Stimulated activated naive CD4-positive, alpha-beta T cell (primary cell): ENCODE measurements around the gene SV2B.
A peak's percentile ranks its signal among the peaks of the same experiment; 100 is the strongest.
"Not testable (repeated sequence)": the region's sequence is repeated elsewhere in the genome, so short reads cannot be mapped to it uniquely, and the experiment has no call there.

Experiments used
- DNase-seq, 6 experiments: peaks; one replicate each; lab custom pipeline; 2025; lab: John Stamatoyannopoulos, UW

SV2B gene

DNA sequence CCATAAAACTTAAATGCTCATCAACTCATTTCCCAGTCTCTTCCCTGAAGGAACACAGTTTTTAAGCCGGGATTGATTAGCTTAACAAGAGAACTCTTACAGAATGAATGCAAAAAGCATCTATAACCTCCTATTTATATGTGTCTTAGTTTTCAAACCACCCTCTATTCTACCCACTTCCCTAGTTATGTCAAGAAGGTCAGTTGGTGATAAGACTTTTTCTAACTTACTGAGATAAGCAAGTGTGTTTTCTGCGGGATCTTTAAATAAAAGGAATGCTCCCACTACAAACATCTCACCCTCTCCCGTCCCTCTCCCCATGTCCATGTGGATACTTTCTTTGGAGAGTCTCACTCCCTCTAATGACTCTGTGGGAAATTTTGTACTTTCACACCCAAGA, 218.5 kb downstream of the SV2B start:
- DNase-seq: no peak

DNA sequence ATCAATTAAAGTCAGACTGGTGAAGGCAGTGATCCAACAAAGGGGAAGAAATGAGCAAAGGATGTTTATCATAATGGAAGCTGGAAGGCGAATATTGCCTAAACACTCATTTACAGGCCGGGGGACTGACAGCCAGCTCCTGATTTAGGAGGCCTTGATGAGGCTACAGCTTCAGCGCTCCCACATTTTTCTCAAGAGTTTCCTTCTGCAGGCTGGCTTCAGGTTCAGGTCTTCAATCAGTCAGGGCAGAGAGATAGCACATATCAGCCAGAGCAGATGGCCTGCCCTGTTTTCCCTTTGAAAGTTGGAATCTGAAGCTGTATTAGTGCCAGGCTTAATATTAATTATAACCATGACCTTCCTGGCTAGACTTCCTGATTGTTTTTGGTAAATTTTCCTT, 218.9 kb downstream of the SV2B start:
- no peak for DNase-seq

GRCh38 chr15:91319371-91320059, 219.5 kb downstream of the SV2B start:
- DNase-seq: peak in 2 of 6 experiments; percentile 14 to 28

GRCh38 chr15:91320101-91320500, 220.0 kb downstream of the SV2B start:
- DNase-seq: peak in 2 of 6 experiments; percentile 17 to 39

DNA sequence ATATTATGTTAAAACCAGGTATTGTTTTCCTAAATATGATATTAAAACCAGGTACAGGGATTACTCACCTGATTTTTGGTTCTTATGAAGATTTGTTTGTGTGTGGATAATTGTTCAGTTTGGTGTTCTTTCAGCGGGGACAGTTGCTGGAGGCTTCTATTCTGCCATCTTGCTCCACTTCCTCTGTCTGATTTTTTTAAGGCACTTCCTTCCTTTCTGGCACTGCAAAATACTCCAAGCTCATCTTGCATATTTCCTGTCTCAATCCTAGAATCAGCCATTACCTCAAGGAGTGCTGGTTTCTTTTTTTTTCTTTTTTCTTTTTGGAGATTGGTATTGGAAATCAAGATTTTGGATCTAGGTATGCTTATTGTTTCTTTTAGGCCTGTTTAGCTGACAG, 229.9 kb downstream of the SV2B start:
- DNase-seq: no peak

- DNase-seq: no peak
These were observed 231.5 kb downstream of the SV2B start for GRCh38 chr15:91331581-91331980.

DNA sequence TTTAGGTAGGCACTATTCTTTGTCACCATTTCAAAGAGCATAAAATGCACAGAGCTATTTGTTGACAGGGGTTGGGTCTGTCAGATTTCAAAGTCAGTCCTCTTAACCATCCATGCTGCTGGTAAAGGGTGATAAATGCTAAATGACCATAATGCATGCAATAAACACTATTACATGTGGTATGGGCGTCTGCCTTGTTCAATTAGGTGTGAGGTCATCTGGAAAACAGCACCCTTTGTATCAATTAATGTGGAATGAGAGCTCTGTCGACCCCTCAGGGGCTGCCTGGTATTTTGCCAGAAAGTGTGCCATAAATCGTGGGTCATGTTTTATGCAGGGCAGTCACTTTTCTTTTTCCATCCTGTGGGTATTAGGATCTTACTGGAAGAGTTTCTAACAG, 235.6 kb downstream of the SV2B start:
- no peak for DNase-seq

- DNase-seq: peak in 3 of 6 experiments; percentile 12 to 20 (median 18)
These were observed 236.6 kb downstream of the SV2B start for GRCh38 chr15:91336687-91337086.

- DNase-seq: no peak
These were observed 238.7 kb downstream of the SV2B start for GRCh38 chr15:91338766-91339165.

- no peak for DNase-seq
These were observed 242.0 kb downstream of the SV2B start for GRCh38 chr15:91342097-91342496.

DNA sequence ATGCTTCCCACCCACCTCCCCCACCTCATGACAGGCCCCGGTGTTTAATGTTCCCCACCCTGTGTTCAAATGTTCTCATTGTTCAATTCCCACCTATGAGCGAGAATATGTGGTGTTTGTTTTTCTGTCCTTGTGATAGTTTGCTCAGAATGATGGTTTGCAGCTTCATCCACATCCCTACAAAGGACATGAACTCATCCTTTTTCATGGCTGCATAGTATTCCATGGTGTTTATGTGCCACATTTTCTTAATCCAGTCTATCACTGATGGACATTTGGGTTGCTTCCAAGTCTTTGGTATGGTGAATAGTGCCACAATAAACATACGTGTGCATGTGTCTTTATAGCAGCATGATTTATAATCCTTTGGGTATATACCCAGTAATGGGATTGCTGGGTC, 244.9 kb downstream of the SV2B start:
- not testable (repeated sequence) for DNase-seq

DNA sequence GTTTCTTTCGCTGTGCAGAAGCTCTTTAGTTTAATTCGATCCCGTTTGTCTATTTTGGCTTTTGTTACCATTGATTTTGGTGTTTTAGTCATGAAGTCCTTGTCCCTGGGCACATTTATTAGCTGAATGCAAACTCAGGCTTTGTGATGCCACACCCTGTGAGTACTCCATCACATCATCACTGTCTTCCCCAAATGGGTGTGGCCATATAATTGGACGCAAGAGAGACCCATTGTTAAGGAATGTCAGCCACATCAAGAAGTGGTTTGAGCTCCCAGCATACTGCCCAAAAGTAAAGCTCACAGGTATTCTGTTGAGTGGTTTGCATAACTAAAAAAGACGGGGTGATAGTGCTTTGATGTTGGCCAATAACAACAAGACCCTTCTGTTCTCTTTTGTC, 245.7 kb downstream of the SV2B start:
- no peak for DNase-seq

DNA sequence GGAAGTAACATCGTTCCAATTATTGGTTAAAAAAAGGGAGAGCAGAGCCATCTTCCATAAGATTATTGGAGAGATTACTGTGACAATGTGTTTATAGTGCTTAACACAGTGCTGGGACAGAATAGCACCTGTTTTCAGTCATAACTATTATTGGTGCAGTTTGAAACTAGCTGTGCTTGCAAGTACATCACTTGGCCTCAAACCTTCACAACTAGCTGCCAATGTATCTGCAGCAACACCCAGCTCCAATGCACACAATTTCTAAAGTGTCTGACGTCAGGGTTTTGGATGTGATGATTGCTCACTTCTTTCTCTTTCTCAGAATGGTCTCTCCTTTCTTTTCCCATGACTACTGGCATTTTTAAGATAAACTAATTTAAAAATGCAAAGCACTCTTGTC, 246.2 kb downstream of the SV2B start:
- DNase-seq: no peak

DNA sequence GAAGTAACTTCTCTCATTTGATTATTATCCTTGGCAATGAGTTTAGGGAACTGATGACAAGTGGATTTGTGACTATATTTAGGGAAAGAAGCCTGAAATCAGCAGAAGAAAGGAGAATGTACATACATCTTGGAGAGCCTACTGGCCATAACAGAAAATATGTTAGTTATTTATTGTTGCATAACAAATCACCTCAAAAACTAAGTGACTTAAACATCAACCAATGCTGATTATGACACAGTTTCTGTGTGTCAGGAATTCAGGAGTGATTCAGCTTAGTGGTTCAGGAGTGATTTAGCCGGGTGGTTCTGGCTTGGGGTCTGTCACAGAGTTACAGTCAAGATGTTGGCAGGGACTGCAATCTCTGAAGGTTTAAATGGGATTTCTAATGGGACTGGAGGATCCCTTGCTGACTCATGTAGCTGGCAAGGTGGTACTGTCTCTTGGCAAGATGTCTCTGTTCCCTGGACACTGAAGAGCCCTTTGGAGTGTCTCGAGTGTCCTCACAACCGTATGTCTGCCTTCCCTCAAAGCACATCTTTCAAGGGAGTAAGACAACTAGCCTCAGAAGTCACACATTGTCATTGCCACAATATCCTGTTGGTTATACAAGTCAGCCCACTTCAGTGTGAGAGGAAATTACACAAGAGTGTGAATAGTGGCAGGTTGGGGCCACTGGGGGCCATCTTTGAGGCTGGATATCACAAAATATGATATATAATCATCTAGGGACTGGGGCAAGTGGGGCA, 248.9 kb downstream of the SV2B start:
- peak in 2 of 6 experiments; percentile 7 to 17 for DNase-seq
